Thyroid gland (tissue), 4 donors: ENCODE results near the gene GPLD1.

Source experiments
- CTCF ChIP-seq, 6 experiments: fragments of 200-600 bp in 3 of 6; fragments of 450-650 bp in 3 of 6; sonication (generic) in 3 of 6; IDR thresholded peaks; one replicate each; pipeline ENCODE4 v1.5.1; 2016 to 2019; ENCODE audit warnings: antibody characterized with exemption in 6 of 6, mild to moderate bottlenecking in 2 of 6, inconsistent platforms in 1 of 6, moderate library complexity in 1 of 6
- POLR2A ChIP-seq, 2 donors: fragments of 450-650 bp; IDR thresholded peaks; one replicate each; pipeline ENCODE4 v1.6.1; 2017; ENCODE audit warnings: antibody characterized with exemption in 2 of 2, mild to moderate bottlenecking in 2 of 2, moderate library complexity in 1 of 2

GRCh38 chr6:24391756-24392405, 97.5 kb downstream of the GPLD1 start:
- TF ChIP-seq CTCF (IDR thresholded peaks at IDR 0.05) (no peak), POLR2A (IDR thresholded peaks at IDR 0.05) (no peak)
